Left renal cortex interstitium (tissue), 4 donors: ENCODE data around the gene NPL. TPM values are rescaled to one million over a fixed set of nuclear protein-coding genes. Genes with fewer than 3 reads are reported as not detected.

ENCODE experiments used
- DNase-seq, 4 donors: peaks; one replicate each; pipeline ENCODE4 v3.0.0-alpha.2; 2013; ENCODE audit warnings: low read depth in 4 of 4, low spot score in 2 of 4, missing footprints in 1 of 4
- polyA plus RNA-seq, 4 donors: library from polyadenylated mRNA; unstranded; fragments of 120-200 nt; gene quantifications; one replicate each; pipeline ENCODE4 v1.2.1, GENCODE V29; 2013; ENCODE audit not compliant: insufficient read length in 4 of 4

The NPL gene
- polyA plus RNA-seq, 4 donors, result 5.5 to 10.4 (median 7.4) TPM

GRCh38 chr1:182861994-182862393, 72.4 kb downstream of the NPL start:
- no peak for DNase-seq

DNA sequence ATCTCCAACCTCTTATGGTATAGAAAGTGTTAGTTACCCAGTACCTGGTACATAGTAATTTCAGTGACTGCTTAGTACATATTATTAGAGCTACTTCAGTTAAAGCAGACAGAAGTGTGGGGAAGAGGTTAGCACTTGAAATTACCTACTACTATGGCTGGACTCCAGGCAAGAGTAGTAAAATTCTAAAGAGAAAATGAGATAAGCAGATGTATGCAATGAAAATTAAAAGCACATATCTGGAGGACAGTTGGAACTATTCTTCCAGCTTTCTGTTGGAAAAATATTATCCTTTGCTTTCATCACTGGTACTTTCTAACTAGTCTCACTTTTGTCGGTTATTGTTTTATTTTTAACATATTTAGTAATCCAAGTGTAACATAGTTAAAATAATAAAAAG, 73.3 kb downstream of the NPL start:
- DNase-seq, result no peak

- DNase-seq, result no peak
Observed at GRCh38 chr1:182863940-182864339, 74.4 kb downstream of the NPL start.

GRCh38 chr1:182867861-182868260, 78.3 kb downstream of the NPL start:
- DNase-seq, result no peak

DNA sequence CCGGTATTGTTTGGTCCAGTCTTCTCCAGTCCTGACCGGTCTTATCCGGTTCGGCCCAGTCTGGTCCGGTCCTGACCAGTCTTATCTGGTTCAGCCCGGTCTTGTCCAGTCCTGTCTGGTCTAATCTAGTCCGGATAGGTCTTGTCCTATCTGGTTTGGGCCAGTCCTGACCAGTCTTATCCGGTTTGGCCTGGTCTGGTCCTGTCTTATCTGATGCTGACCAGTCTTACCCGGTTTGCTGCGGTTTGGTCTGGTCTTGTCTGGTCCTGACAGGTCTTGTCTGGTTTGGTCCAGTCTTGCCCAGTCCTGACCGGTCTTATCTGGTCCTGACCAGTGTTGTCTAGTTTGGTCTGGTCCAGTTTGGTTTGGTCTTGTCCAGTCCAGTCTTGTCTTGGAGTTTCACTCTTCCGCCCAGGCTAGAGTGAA, 79.7 kb downstream of the NPL start:
- DNase-seq, result no peak

GRCh38 chr1:182872881-182873280, 83.3 kb downstream of the NPL start:
- DNase-seq, result no peak

DNA sequence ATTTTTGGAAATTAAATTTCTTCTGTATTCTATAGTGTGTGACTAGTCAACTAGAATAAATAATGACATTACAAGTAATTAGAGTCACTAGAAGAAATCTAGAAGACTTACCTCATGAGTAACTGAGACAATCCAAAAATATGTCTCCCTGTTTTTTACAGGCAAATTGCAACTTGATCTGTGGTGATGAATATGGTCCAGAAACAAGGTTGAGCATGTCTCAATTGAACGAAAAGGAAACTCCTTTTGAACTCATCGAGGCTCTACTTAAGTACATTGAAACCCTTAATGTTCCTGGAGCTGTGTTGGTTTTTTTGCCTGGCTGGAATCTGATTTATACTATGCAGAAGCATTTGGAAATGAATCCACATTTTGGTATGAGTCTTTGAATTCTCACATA, 86.3 kb downstream of the NPL start:
- DNase-seq, result no peak

- no peak for DNase-seq
Observed at GRCh38 chr1:182877331-182877730, 87.8 kb downstream of the NPL start.

DNA sequence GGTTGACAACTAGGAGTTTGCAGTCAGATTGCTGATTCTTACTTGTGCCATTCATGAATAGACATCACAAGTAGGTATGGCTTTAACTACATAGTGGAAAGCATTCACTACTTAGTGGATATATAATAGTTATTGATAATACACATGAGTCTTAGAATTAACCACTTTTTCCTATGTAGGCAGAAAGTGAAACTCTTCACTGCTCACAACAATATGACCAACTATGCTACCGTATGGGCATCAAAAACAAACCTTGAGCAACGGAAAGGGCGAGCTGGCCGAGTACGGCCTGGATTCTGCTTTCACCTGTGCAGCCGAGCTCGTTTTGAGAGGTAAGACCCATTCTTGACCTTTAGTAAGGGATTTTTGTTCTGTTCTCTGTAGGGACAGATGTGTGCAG, 88.3 kb downstream of the NPL start:
- no peak for DNase-seq

Other genes starting within 250 kb of the NPL start
- gene RNASEL, start 200.5 kb upstream of the NPL start, polyA plus RNA-seq, result 10 to 100 TPM in 2 of 4 donors, 1 to 10 TPM in 2; 9.3 to 12.1 (median 10.4) TPM
- gene RGS16, start 185.4 kb upstream of the NPL start, polyA plus RNA-seq, result 1 to 10 TPM; 1.0 to 2.5 (median 1.3) TPM
- under 1 TPM in 2 of 4 donors, not detected in 2; 0.04 to 0.06 TPM for gene RGS8, start 105.2 kb upstream of the NPL start, polyA plus RNA-seq
- 100 to 1,000 TPM; 267 to 292 (median 279) TPM for gene DHX9, start 49.6 kb downstream of the NPL start, polyA plus RNA-seq
- gene SHCBP1L, start 163.4 kb downstream of the NPL start, polyA plus RNA-seq, result under 1 TPM; 0.17 to 0.62 (median 0.37) TPM
- gene LAMC1, start 233.6 kb downstream of the NPL start, polyA plus RNA-seq, result 100 to 1,000 TPM; 240 to 302 (median 291) TPM